Activated CD4-positive, alpha-beta T cell treated with anti-CD3 and anti-CD28 coated beads for 1 hour (primary cell): Measurements from ENCODE around the gene FSD1L.
"Not testable (repeated sequence)": the region's sequence is repeated elsewhere in the genome, so short reads cannot be mapped to it uniquely, and the experiment has no call there.

ENCODE experiments used
- DNase-seq: peaks from one replicate; pipeline ENCODE4 v3.0.0-alpha.2; 2020

Gene FSD1L

DNA sequence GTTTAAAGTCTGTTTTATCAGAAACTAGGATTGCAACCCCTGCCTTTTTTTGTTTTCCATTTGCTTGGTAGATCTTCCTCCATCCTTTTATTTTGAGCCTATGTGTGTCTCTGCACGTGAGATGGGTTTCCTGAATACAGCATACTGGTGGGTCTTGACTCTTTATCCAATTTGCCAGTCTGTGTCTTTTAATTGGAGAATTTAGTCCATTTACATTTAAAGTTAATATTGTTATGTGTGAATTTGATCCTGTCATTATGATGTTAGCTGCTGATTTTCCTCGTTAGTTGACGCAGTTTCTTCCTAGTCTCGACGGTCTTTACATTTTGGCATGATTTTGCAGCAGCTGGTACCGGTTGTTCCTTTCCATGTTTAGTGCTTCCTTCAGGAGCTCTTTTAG is 132.1 kb downstream of the FSD1L start:
- DNase-seq, result not testable (repeated sequence)

DNA sequence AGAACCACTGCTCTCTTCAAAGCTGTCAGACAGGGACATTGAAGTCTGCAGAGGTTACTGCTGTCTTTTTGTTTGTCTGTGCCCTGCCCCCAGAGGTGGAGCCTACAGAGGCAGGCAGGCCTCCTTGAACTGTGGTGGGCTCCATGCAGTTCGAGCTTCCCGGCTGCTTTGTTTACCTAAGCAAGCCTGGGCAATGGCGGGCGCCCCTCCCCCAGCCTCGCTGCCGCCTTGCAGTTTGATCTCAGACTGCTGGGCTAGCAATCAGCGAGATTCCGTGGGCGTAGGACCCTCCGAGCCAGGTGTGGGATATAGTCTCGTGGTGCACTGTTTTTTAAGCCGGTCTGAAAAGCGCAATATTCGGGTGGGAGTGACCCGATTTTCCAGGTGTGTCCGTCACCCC is 133.7 kb downstream of the FSD1L start:
- not testable (repeated sequence) for DNase-seq

DNA sequence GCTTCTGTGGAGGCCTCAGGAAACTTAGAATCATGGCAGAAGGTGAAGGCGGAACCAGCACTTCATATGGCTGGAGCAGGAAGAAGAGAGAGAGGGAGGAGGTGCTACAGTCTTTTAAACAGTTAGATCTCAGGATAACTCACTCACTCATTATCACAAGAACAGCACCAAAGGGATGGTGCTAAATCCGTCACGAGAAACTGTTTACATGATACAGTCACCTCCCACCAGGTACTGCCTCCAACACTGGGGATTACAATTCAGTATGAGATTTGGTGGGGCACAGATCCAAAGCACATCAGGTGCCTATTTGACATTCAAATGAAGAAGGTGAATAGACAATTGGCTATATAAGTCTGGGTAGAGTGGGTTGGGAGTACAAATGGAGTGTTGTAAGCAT is 145.3 kb downstream of the FSD1L start:
- no peak for DNase-seq
